Left ventricle myocardium inferior (tissue), 1 donor: ENCODE measurements around the gene GAL3ST2. TPM values are rescaled to one million over a fixed set of nuclear protein-coding genes. Genes with fewer than 3 reads are reported as not detected.
A peak's percentile ranks its signal among the peaks of the same experiment; 100 is the strongest.

Source experiments
- DNase-seq: peaks from one replicate; pipeline ENCODE4 v3.0.0-alpha.2; 2020
- H3K27ac ChIP-seq: fragments of 200-600 bp; replicated peaks from 2 replicates; pipeline ENCODE4 v1.8.0; 2021
- H3K27me3 ChIP-seq: fragments of 200-600 bp; 2 replicates; pipeline ENCODE4 v1.8.0; 2021; ENCODE audit warnings: low read depth
- H3K36me3 ChIP-seq: fragments of 200-600 bp; 2 replicates; pipeline ENCODE4 v1.8.0; 2021
- H3K4me1 ChIP-seq: fragments of 200-600 bp; 2 replicates; pipeline ENCODE4 v1.8.0; 2021
- H3K4me3 ChIP-seq: fragments of 200-600 bp; 2 replicates; pipeline ENCODE4 v1.8.0; 2021; ENCODE audit warnings: mild to moderate bottlenecking, moderate library complexity
- H3K9me3 ChIP-seq: fragments of 200-600 bp; replicated peaks from 2 replicates; pipeline ENCODE4 v1.8.0; 2021
- CTCF ChIP-seq: fragments of 200-600 bp; IDR thresholded peaks from 2 replicates; pipeline ENCODE4 v1.8.0; 2021; ENCODE audit warnings: antibody characterized with exemption, mild to moderate bottlenecking, borderline replicate concordance
- intact Hi-C: fragments of 100-400 bp; cut with micrococcal nuclease; formaldehyde crosslinking; loops from one replicate; pipeline ENCODE4 v1.11.0; 2022
- total RNA-seq: library from RNA; stranded (reverse); fragmentation: NEBNext Ultra II Directional; extraction: Animal tissue kit (Norgen Biotek cat#: 25700); gene quantifications from one replicate; pipeline ENCODE4 v1.2.1, GENCODE V29; 2021
- donor health status: DM: no; HTN: yes; CAD: no; lungs with severe emphysema.

GAL3ST2 gene
- total RNA-seq, 1 donor from 2014 or later = not detected

DNA sequence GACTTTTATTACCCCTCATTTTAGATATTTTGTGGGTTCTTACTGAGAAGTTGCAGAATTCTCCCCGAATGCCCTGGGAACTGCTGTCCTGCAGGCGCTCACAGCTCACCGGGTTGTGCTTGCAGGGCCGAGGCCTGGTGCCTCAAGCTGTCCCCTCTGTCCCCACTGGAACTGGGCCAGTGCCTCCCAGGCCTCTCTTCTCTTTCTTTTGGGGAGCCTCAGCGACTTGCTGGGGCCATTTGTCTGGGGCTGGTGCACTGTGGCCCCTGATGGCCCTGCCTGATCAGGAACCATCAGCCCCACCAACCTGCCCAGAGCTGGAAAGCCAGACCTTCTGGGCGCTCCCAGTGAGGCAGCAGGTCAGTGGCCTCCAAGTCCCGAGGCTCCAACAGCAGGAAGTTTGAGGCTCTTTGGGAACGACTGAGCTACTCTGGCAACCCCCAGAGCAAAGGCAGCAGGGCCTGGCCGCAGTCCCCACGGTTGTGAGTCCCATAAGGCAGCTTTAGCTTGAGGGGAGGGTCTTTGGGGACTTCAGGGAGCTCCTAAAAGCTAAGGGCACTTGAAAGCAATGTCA, 17.7 kb downstream of the GAL3ST2 start:
- Histone ChIP-seq H3K36me3 (no peaks in the 10 kb centered on the region), H3K27me3 (peaks cover 8% of the 10 kb centered on the region), H3K9me3 (no peaks in the 10 kb centered on the region), H3K27ac (no peak overlapping the region), H3K4me3 (no peak overlapping the region), H3K4me1 (peaks cover 6% of the 10 kb centered on the region)
- peak; percentile 10 for DNase-seq
- TF ChIP-seq CTCF = no peak
- intact Hi-C loops = no loop called here

GRCh38 chr2:241795021-241795999, 18.7 kb downstream of the GAL3ST2 start:
- TF ChIP-seq CTCF = no peak
- DNase-seq = peak; percentile 6
- peaks cover 6% of the 10 kb centered on the region for H3K4me1 ChIP-seq

DNA sequence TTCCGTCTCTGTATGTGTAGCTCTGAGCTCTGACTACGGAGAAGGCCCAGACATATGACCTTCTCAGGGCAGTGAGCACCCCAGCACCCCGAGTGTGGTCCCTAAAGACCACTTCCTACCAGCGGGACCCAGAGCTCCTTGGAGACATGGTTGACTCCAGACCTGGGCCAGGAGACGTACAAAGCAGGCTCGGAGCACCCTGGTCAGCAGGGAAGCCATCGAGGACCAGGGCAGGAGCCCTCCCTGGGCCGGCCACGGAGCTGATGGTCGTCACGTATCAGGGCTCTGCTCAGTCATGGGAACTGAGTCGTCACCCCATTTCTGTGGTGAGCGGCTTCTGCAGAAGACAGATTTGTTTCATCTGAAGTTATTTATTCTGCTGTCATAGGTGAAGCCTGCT, 19.6 kb downstream of the GAL3ST2 start:
- Histone ChIP-seq H3K4me1 (peaks cover 6% of the 10 kb centered on the region), H3K4me3 (no peak overlapping the region), H3K27ac (no peak overlapping the region), H3K27me3 (peaks cover 8% of the 10 kb centered on the region), H3K9me3 (no peaks in the 10 kb centered on the region), H3K36me3 (no peaks in the 10 kb centered on the region)
- peak; percentile 11 for DNase-seq
- TF ChIP-seq CTCF = no peak
- intact Hi-C loops = no loop called here

More at GRCh38 chr2:241795021-241795999, 18.7 kb downstream of the GAL3ST2 start:
- Histone ChIP-seq H3K27me3 (peaks cover 8% of the 10 kb centered on the region), H3K36me3 (no peaks in the 10 kb centered on the region), H3K27ac (no peak overlapping the region), H3K9me3 (no peaks in the 10 kb centered on the region), H3K4me3 (no peak overlapping the region)
- intact Hi-C loops = no loop called here

DNA sequence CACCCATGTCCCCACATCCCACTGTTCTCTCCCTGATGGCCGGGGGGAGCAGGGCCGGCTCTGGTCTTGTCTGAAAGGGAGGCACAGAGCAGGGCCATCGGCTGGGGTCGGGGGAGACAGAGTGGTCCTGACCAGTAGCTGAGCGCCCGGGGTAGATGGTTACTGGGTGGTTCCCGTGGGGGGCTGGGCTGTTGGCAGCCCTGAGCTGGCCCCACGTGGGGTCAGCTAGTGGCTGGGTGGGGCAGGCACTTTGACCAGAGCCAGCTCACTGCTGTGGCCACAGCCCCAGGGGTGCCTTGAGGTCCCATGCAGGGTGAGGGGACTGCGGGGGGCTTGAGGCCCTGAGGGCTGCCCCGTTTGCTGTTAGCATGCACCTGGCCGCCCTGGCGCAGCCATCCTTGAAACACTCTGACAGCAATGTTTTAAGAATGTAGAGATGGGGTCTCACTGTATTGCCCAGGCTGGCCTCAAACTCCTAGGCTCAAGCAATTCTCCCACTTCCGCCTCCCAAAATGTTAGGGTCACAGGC, 20.1 kb downstream of the GAL3ST2 start:
- Histone ChIP-seq H3K27ac (no peak overlapping the region), H3K4me1 (peaks cover 2% of the 10 kb centered on the region), H3K36me3 (no peaks in the 10 kb centered on the region), H3K4me3 (no peak overlapping the region), H3K9me3 (no peaks in the 10 kb centered on the region), H3K27me3 (peaks cover 8% of the 10 kb centered on the region)
- intact Hi-C loops = no loop called here
- TF ChIP-seq CTCF = no peak
- peak; percentile 11 for DNase-seq

DNA sequence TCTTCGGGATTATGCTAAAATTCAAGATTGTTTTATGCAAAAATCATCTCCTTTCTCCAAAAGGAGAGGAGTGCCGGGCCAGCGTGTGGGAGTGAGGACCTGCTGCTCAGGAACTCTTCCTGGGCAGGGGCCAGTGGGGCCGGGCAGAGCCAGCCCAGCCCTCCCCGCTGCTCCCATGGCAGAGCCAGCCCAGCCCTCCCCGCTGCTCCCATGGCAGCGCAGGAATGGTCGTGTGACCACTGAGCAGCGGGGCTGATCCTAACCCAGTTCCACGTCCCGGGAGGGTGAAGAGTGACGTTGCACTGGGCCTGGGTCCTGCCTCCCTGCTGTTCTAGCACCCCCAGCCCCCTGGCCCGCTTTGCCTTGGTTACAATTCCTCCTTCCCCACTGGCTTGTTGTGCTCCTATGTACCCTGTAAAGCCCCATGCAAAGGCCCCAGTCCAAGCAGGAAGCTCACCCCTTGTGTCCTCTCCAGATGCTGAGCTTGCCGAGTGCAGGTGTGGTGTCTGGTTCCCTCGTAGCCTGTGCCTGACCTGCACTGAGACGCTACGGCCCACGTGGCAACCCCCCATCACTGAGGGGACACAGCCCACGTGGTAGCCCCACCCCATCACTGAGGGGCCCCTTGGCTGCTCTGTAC, 20.9 kb downstream of the GAL3ST2 start:
- no peak for TF ChIP-seq CTCF

More for the DNA sequence above, 20.9 kb downstream of the GAL3ST2 start:
- H3K4me3 ChIP-seq = no peak overlapping the region
- DNase-seq = peak; percentile 4
- H3K27ac ChIP-seq = no peak overlapping the region
- intact Hi-C loops = no loop called here
- no peaks in the 10 kb centered on the region for H3K36me3 ChIP-seq
- H3K9me3 ChIP-seq = no peaks in the 10 kb centered on the region
- H3K27me3 ChIP-seq = peaks cover 9% of the 10 kb centered on the region
- H3K4me1 ChIP-seq = no peaks in the 10 kb centered on the region
